ENCODE measurements around the gene CLEC9A.

The CLEC9A gene

GRCh38 chr12:10113075-10113474, 82.6 kb downstream of the CLEC9A start:
- DNase-seq: no peak

- DNase-seq: no peak
Measured at GRCh38 chr12:10113920-10114319, 83.4 kb downstream of the CLEC9A start.

GRCh38 chr12:10115311-10115710, 84.8 kb downstream of the CLEC9A start:
- DNase-seq: no peak
